ENCODE data around the gene GPBP1.

The GPBP1 gene

GRCh38 chr5:57231607-57232006 lies 57.7 kb downstream of the GPBP1 start:
- peaks cover 54% of the 10 kb centered on the region for H3K36me3 ChIP-seq
- no peak for TF ChIP-seq CTCF (IDR thresholded peaks at IDR 0.05; ENCODE audit: low read depth, low read length)

DNA sequence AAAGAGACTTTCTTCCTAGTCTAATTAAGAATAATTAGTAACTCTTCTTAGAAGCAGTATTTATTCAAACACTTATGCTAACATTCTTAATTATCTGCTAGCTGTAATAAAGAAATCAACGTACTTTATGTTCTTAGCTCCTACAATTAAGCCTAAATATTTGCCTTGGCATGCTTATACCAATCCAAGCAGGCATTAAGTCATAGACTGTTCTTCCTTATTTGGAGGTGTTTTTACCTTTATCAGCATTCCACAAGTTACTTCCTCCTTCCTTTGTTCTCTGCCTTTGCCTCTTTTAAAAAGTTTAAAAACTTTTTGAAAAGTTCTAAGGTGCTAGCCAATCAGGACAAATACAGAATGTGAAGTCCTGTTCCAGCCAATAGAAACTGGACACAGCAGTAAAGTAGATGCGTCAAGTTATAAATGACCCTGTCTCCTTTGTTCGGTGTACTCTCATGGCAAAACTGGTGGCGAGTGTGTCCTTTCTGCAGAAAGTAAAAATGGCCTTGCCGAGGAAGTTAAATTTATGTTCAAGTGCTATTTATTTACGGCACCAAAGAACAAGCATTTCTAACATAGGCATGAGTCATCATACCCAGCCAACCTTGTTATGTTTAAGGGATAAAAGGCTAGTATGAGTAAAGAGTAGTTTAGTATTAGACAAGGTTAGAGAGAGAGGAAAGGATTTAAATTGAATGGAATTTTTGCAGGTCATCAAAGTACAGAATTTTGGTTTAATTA lies 58.6 kb downstream of the GPBP1 start:
- Histone ChIP-seq H3K36me3 (peaks cover 55% of the 10 kb centered on the region), H3K27me3 (no peaks in the 10 kb centered on the region), H3K9me3 (no peaks in the 10 kb centered on the region), H3K4me1 (no peaks in the 10 kb centered on the region), H3K4me3 (ENCODE audit: low read depth, low read length) (no peak overlapping the region)
- DNase-seq, result no peak
- TF ChIP-seq CTCF (IDR thresholded peaks at IDR 0.05; ENCODE audit: low read depth, low read length), result no peak

More at GRCh38 chr5:57231607-57232006, 57.7 kb downstream of the GPBP1 start:
- Histone ChIP-seq H3K4me3 (ENCODE audit: low read depth, low read length) (no peak overlapping the region), H3K27me3 (no peaks in the 10 kb centered on the region), H3K9me3 (no peaks in the 10 kb centered on the region), H3K4me1 (no peaks in the 10 kb centered on the region)
- no peak for DNase-seq

GRCh38 chr5:57243286-57244137 lies 69.7 kb downstream of the GPBP1 start:
- Histone ChIP-seq H3K27me3 (no peaks in the 10 kb centered on the region), H3K36me3 (peaks cover 20% of the 10 kb centered on the region)

GRCh38 chr5:57244331-57244730 lies 70.5 kb downstream of the GPBP1 start:
- Histone ChIP-seq H3K4me1 (no peaks in the 10 kb centered on the region), H3K27me3 (no peaks in the 10 kb centered on the region), H3K36me3 (peaks cover 28% of the 10 kb centered on the region), H3K4me3 (ENCODE audit: low read depth, low read length) (no peak overlapping the region), H3K9me3 (no peaks in the 10 kb centered on the region)
- no peak for DNase-seq
- TF ChIP-seq CTCF (IDR thresholded peaks at IDR 0.05; ENCODE audit: low read depth, low read length), result no peak

More at GRCh38 chr5:57243286-57244137, 69.7 kb downstream of the GPBP1 start:
- no peak for DNase-seq
- Histone ChIP-seq H3K9me3 (no peaks in the 10 kb centered on the region), H3K4me3 (ENCODE audit: low read depth, low read length) (no peak overlapping the region), H3K4me1 (no peaks in the 10 kb centered on the region)
- no peak for TF ChIP-seq CTCF (IDR thresholded peaks at IDR 0.05; ENCODE audit: low read depth, low read length)

DNA sequence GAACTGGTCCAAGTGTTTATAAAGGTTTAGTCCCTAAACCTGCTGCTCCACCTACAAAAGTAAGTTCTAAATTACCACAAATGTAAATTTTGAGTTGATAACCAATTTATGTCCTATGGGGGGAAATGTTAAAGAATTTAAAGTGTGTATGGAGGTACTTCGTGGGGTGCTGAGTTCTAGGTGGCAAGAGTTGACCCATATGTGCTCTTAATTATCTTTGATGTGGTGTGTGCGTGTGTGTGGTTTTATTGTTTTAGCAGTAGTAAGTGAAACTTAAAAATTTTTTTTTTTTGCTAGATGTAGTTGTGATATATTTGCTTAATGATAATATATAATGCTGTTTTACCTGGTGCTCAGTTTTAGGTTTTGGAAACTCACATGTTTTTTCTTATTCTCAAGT lies 72.6 kb downstream of the GPBP1 start:
- Histone ChIP-seq H3K27me3 (no peaks in the 10 kb centered on the region), H3K36me3 (peaks cover 45% of the 10 kb centered on the region), H3K4me1 (no peaks in the 10 kb centered on the region), H3K4me3 (ENCODE audit: low read depth, low read length) (no peak overlapping the region), H3K9me3 (no peaks in the 10 kb centered on the region)
- DNase-seq, result no peak
- no peak for TF ChIP-seq CTCF (IDR thresholded peaks at IDR 0.05; ENCODE audit: low read depth, low read length)

DNA sequence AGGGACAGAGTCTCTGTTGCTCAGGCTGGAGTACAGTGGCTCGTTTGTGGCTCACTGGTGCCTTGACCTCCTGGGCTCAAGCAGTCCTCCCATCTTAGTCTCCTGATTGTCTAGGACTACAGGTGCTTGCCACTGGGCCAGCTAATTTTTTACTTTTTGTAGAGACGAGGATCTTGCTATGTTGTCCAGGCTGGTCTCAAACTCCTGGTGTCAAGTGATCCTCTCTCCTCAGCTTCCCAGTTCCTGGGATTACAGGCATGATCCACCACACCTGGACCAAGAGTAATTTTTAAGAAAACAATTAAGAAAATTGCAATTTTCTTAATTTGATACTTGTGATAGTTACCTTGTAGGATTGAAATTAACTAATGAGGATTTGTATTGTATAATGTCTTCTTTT lies 73.9 kb downstream of the GPBP1 start:
- DNase-seq, result no peak
- no peak overlapping the region for H3K4me3 ChIP-seq (ENCODE audit: low read depth, low read length)
- peaks cover 54% of the 10 kb centered on the region for H3K36me3 ChIP-seq
- H3K4me1 ChIP-seq, result no peaks in the 10 kb centered on the region
- no peak for TF ChIP-seq CTCF (IDR thresholded peaks at IDR 0.05; ENCODE audit: low read depth, low read length)
- no peaks in the 10 kb centered on the region for H3K27me3 ChIP-seq
- no peaks in the 10 kb centered on the region for H3K9me3 ChIP-seq
